Heart left ventricle (tissue), 16 donors: Measurements from ENCODE around the gene CCDC191. TPM values are rescaled to one million over a fixed set of nuclear protein-coding genes. Genes with fewer than 3 reads are reported as not detected.

ENCODE experiments used
- ATAC-seq, 4 donors: fragments of 200-7000 bp; cut with Tn5 transposase; one replicate each; pipeline ENCODE4 v1.9.1; 2020 to 2022; ENCODE audit warnings: moderate library complexity in 4 of 4, mild to moderate bottlenecking in 3 of 4, moderate number of reproducible peaks in 1 of 4
- DNase-seq, 5 donors: peaks; one replicate each; pipeline ENCODE4 v3.0.0-alpha.2; 2020
- H3K27ac ChIP-seq, 12 donors: fragments of 200-600 bp; sonication (generic) in 4 of 12; one replicate each; pipeline versions ENCODE4 v1.5.0 to v1.8.0; 2016 to 2022; ENCODE audit warnings: mild to moderate bottlenecking in 2 of 12
- H3K27me3 ChIP-seq, 9 donors: fragments of 200-600 bp; sonication (generic) in 2 of 9; one replicate each; pipeline versions ENCODE4 v1.5.1 to v1.8.0; 2016 to 2022; ENCODE audit warnings: mild to moderate bottlenecking in 3 of 9
- H3K36me3 ChIP-seq, 9 donors: fragments of 200-600 bp; sonication (generic) in 2 of 9; one replicate each; pipeline versions ENCODE4 v1.5.0 to v1.8.0; 2018 to 2022; ENCODE audit warnings: mild to moderate bottlenecking in 2 of 9
- H3K4me1 ChIP-seq, 12 donors: fragments of 200-600 bp; sonication (generic) in 4 of 12; one replicate each; pipeline versions ENCODE4 v1.5.0 to v1.8.0; 2016 to 2022; ENCODE audit warnings: mild to moderate bottlenecking in 3 of 12
- H3K4me3 ChIP-seq, 12 donors: fragments of 200-600 bp; sonication (generic) in 4 of 12; one replicate each; pipeline versions ENCODE4 v1.5.0 to v1.8.0; 2017 to 2022; ENCODE audit warnings: mild to moderate bottlenecking in 9 of 12, moderate library complexity in 4 of 12
- H3K9me3 ChIP-seq, 12 donors: fragments of 200-600 bp; sonication (generic) in 4 of 12; one replicate each; pipeline versions ENCODE4 v1.5.0 to v1.8.0; 2016 to 2022; ENCODE audit warnings: mild to moderate bottlenecking in 1 of 12
- CTCF ChIP-seq, 12 donors: fragments of 200-600 bp; sonication (generic) in 4 of 12; IDR thresholded peaks; one replicate each; pipeline versions ENCODE4 v1.5.0 to v1.8.0; 2018 to 2022; ENCODE audit warnings: antibody characterized with exemption in 12 of 12, mild to moderate bottlenecking in 5 of 12
- POLR2A ChIP-seq, 2 donors: fragments of 450-650 bp; IDR thresholded peaks; one replicate each; pipeline ENCODE4 v1.6.1; 2017; ENCODE audit warnings: antibody characterized with exemption in 2 of 2, mild to moderate bottlenecking in 2 of 2, moderate library complexity in 2 of 2
- WGBS, 4 donors: extraction: QIAGEN DNeasy Blood & Tissue Kit in 2 of 4; methylation state at CpG; one replicate each; pipeline versions ENCODE4 v1.1.5 to v1.1.7; 2013 to 2018; 5-methylcytosine and 5-hydroxymethylcytosine counted together
- intact Hi-C, 10 donors: fragments of 100-400 bp; cut with DNase I; formaldehyde crosslinking; loops; one replicate each; pipeline versions ENCODE4 v1.11.1 to v1.14.2; 2022
- polyA plus RNA-seq, 2 donors: library from polyadenylated mRNA; stranded (reverse); fragments of 200-250 nt; gene quantifications; one replicate each; pipeline ENCODE4 v1.2.3, GENCODE V29; 2013
- total RNA-seq, 9 donors: library from RNA; depleted of rRNA in 2 of 9; stranded (reverse); fragments of >200 nt in 2 of 9; fragmentation: NEBNext Ultra II Directional in 3 of 9; extraction: Animal tissue kit (Norgen Biotek cat#: 25700) in 3 of 9; gene quantifications; one replicate each; pipeline versions ENCODE4 v1.1.0 to v1.2.4, GENCODE V29; 2016 to 2023
- donor health status: ischemic (EF 13 %, LVEDD 7.1; RV severe dilation, severe dysfunction).
- donor health status: healthy with polysubstance abuse.
- donor health status: DM: no; HTN: yes; CAD: no.
- donor health status: DM: no; HTN: no; CAD: no.
- donor health status: ischemic (EF 25% LVEDD 6.9; RV normal size, moderate dysfunction).
- donor health status: ischemic (EF 25% LVEDD 5.7; RV mildly dilated, moderate dysfunction).
- donor health status: healthy.
- donor health status: DM: yes; HTN: yes; CAD: no.
- donor health status: ischemic (EF 35%, LVEDD 5.7; RV mildly dilated, moderate dysfunction).
- donor health status: nonischemic (EF 11% LVEDD 7.7; RV severe dilation, severe dysfunction).
- donor health status: DM: yes; HTN: yes; CAD: no.
- donor health status: PGD.
- donor health status: ischemic (EF 29% LVEDD 5.4; RV normal size, mild dysfunction).
- donor health status: nonischemic (EF 23%, LVEDD 6.1; RV moderate dilation, normal function).

The CCDC191 gene
- total and polyA plus RNA-seq, 11 donors: 0.38 to 3.2 (median 1.0) TPM

- no peak overlapping the region for H3K27ac ChIP-seq
- H3K9me3 ChIP-seq: no peaks in the 10 kb centered on the region
- WGBS, 4 donors: 57 to 86% (median 71%) methylated on average over 1 of the region's 1 CpG
- H3K36me3 ChIP-seq: peaks cover 0 to 56% (median 4%) of the 10 kb centered on the region in 9 donors
- intact Hi-C loops: no loop called here
- H3K4me1 ChIP-seq: no peaks in the 10 kb centered on the region
- no peaks in the 10 kb centered on the region for H3K27me3 ChIP-seq
- DNase-seq (no peak), ATAC-seq (no peak)
- H3K4me3 ChIP-seq: no peak overlapping the region
- no peak for TF ChIP-seq CTCF (IDR thresholded peaks at IDR 0.05)
- no peak for TF ChIP-seq POLR2A (IDR thresholded peaks at IDR 0.05)
Measured at GRCh38 chr3:114033721-114034120, 22.6 kb downstream of the CCDC191 start.

- intact Hi-C loops: no loop called here
- no peaks in the 10 kb centered on the region for H3K9me3 ChIP-seq
Measured at GRCh38 chr3:114026331-114026730, 30.0 kb downstream of the CCDC191 start.

GRCh38 chr3:114025451-114025850 is 30.9 kb downstream of the CCDC191 start:
- no peak for ATAC-seq
- no peak for TF ChIP-seq POLR2A (IDR thresholded peaks at IDR 0.05)
- TF ChIP-seq CTCF (IDR thresholded peaks at IDR 0.05): no peak

More at GRCh38 chr3:114026331-114026730, 30.0 kb downstream of the CCDC191 start:
- WGBS, 4 donors: 71 to 75% (median 75%) methylated on average over 2 of the region's 2 CpGs
- Histone ChIP-seq H3K4me1 (no peaks in the 10 kb centered on the region), H3K27me3 (no peaks in the 10 kb centered on the region), H3K27ac (no peak overlapping the region), H3K4me3 (no peak overlapping the region), H3K36me3 (peaks cover 0 to 10% (median 0%) of the 10 kb centered on the region in 9 donors)
- no peak for DNase-seq
- ATAC-seq: no peak
- TF ChIP-seq CTCF (IDR thresholded peaks at IDR 0.05) (no peak), POLR2A (IDR thresholded peaks at IDR 0.05) (no peak)

GRCh38 chr3:114022145-114022802 is 34.1 kb downstream of the CCDC191 start:
- ATAC-seq: no peak
- 74 to 81% (median 77%) methylated on average over 4 of the region's 4 CpGs for WGBS, 4 donors

More at GRCh38 chr3:114025451-114025850, 30.9 kb downstream of the CCDC191 start:
- H3K4me1 ChIP-seq: no peaks in the 10 kb centered on the region
- intact Hi-C loops: no loop called here
- no peaks in the 10 kb centered on the region for H3K9me3 ChIP-seq
- H3K27me3 ChIP-seq: no peaks in the 10 kb centered on the region
- H3K36me3 ChIP-seq: peaks cover 0 to 4% (median 0%) of the 10 kb centered on the region in 9 donors
- no peak overlapping the region for H3K4me3 ChIP-seq
- WGBS, 4 donors: 88 to 97% (median 92%) methylated on average over 2 of the region's 2 CpGs
- DNase-seq: no peak
- no peak overlapping the region for H3K27ac ChIP-seq

More at GRCh38 chr3:114022145-114022802, 34.1 kb downstream of the CCDC191 start:
- Histone ChIP-seq H3K4me3 (no peak overlapping the region), H3K4me1 (no peaks in the 10 kb centered on the region), H3K36me3 (peaks cover 0 to 5% (median 0%) of the 10 kb centered on the region in 9 donors), H3K27me3 (no peaks in the 10 kb centered on the region), H3K27ac (no peak overlapping the region), H3K9me3 (no peaks in the 10 kb centered on the region)
- TF ChIP-seq CTCF (IDR thresholded peaks at IDR 0.05) (no peak), POLR2A (IDR thresholded peaks at IDR 0.05) (no peak)
- intact Hi-C loops: no loop called here
- no peak for DNase-seq
